ENCODE measurements around the gene TMEM185A.
A peak's percentile ranks its signal among the peaks of the same experiment; 100 is the strongest.
"Not testable (repeated sequence)": the region's sequence is repeated elsewhere in the genome, so short reads cannot be mapped to it uniquely, and the experiment has no call there.

Gene TMEM185A

GRCh38 chrX:149631234-149632165, at the start of gene TMEM185A:
TMEM185A (minus strand) TSS chrX:149631792; CDS start chrX:149631580, 212 bp downstream.
- DNase-seq = peak; percentile 78

DNA sequence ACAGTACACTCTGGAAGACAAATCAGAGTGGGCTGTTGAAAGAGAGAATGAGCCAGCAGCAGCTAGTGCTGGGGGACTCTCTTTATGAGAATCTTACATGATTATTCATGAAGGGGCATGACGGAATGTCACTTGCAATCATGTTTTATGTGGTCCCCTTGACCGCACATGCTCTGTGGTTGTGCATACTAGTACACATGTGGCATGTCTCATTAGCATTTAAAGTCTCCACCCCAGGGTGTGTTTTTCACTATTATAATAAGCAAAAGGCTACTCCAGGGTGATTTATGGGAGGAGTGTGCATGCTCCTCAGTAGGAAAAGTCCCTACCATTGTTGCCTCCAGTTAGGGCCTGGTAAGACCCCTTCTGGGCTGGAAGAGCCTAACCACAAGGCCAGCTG, 49.6 kb upstream of the TMEM185A start:
- DNase-seq = no peak

- not testable (repeated sequence) for DNase-seq
These were observed 47.6 kb upstream of the TMEM185A start for GRCh38 chrX:149679164-149679678.

- DNase-seq = not testable (repeated sequence)
These were observed 44.0 kb upstream of the TMEM185A start for GRCh38 chrX:149675554-149675953.

DNA sequence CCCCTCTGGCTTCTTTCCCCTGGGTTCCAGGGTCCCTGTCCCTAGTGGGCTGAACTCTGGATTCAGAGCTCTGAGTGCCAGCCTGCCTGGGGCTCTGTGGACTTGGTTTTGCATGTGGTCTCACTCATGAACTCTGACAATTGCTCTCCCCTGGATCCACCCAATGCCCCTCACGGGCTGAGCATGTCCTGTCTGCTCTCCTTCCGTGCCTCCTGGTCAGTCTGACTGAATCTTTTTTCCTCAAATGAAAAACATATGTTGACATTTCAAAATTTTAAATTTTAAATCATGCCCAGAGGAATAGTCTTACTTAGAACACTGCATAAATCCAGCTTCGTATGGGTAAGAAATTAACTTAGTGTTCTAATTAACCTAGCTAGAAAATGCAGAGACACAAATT, 43.5 kb upstream of the TMEM185A start:
- DNase-seq = not testable (repeated sequence)

- not testable (repeated sequence) for DNase-seq
These were observed 29.0 kb upstream of the TMEM185A start for GRCh38 chrX:149660613-149661012.

DNA sequence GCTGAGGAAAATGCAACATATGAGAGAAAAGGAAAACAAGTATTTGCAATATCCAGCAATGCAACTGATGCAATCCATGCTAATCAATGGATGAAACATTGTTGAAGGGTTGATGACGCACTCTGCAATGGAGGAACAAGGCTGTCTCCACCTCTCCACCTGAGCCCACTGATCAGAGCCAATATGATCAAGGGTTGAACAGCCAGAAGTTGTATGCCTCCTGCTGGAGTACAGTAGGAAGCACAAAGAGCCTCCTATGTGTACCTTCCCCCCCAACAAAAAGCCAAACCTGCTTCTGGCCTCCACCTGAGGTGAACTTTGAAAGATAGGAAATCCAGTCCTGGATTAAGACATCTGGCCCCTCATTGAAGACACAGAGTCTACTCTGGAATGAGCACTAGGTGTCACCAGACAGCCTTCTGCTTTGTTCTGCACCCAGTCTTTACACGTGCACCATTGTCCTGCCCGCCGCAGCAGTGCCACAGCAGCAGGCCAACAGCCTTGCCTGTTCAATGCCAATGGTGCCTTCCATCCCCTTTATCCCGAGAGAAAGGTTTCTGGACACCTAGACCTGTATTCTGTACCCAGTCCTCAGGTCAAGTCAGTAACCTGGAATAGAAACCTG, 24.8 kb upstream of the TMEM185A start:
- DNase-seq = not testable (repeated sequence)

- DNase-seq = no peak
These were observed 20.8 kb upstream of the TMEM185A start for GRCh38 chrX:149652232-149652981.

DNA sequence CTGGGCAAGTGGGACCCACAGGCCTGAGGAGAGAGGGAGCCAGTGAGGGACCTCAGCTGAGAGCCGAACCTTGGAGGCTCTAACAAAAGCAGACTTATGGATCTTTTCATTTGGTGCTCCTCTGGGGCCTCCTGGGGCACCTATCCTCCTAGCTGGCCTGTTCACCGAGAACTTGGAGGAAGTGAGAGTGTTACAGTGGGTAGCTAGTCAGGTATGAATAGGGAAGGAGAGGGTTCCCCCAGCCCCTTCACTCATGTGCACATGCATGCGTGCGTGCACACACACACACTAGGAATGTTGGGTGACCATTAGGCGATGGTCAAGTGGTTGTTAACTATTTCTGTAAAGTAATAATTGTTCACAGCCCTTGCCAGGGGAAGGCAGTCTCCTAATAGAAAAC, 18.6 kb upstream of the TMEM185A start:
- no peak for DNase-seq

DNA sequence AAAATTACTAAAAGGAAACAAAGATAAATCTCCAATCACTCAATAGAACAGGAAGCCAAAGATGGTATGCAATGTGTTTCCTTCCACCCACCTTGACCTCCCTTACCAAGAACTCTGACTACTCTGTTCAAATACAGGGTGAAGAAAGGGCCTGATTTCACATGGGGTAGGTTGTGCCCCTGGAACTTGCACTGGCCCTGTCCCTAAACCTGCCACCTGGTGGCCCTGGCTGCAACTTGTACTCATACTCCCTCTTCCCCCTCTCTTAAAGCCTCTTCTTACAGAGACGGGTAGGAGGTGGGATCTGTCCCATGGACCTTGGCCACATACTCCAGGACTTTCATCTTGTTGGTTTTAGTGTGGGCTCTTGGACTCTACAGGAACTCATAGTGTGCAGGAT, 17.3 kb upstream of the TMEM185A start:
- DNase-seq = no peak

DNA sequence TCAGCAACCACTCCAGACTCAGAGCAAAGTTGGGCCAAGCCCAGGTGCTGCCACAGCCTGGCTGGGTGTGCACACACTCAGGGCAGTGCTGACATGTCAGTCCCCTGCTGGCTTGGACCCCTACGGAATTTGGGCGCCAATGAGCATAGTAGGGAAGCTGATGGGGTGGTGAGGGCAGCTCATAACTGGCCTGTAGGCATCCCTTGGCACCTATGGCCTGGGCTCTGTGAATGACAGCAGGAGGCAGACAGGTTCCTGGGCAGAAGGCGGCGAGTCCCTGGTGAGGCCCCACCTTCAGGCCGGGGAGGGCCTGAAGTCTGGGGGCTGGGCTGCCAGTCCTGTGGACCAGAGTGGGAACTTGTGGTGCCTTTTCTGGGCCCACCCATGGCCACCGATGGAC, 15.9 kb upstream of the TMEM185A start:
- no peak for DNase-seq

- no peak for DNase-seq
These were observed 11.9 kb upstream of the TMEM185A start for GRCh38 chrX:149643496-149643895.

DNA sequence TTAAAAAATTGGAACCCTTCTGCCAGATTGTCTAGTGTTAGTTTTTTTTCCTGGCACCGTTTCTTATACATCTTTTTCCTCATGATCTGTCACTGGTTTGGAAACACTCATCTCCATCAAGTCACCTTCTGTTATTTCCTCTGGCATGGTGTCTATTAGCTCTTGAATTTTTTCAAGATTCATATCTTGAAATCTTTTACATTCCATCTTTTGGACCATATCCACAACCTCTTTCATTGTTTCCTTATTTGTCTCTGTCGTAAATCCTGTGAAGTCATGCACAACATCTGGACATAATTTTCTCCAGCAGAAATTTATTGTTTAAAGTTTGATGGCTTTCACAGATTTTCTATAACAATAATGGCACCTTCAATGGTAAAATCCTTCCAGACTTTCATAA, 10.2 kb upstream of the TMEM185A start:
- no peak for DNase-seq

DNA sequence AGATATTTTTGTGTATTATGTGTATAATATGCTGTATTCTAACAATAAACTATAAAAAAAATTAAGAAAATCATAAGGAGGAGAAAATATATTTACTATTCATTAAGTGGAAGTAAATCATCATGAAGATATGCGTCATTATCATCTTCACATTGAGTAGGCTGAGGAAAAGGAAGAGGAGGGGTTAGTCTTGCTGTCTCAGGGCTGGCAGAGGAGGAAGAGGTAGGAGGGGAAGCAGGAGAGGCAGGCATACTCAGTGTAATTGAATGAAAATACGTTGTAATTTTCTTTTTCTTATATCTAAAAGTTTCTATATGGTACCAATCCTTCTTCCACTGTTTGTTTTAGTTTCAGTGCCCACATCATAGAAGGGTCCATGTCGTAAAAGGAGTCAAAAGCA, 9.8 kb upstream of the TMEM185A start:
- DNase-seq = no peak

GRCh38 chrX:149639568-149639967, 8.0 kb upstream of the TMEM185A start:
- no peak for DNase-seq

DNA sequence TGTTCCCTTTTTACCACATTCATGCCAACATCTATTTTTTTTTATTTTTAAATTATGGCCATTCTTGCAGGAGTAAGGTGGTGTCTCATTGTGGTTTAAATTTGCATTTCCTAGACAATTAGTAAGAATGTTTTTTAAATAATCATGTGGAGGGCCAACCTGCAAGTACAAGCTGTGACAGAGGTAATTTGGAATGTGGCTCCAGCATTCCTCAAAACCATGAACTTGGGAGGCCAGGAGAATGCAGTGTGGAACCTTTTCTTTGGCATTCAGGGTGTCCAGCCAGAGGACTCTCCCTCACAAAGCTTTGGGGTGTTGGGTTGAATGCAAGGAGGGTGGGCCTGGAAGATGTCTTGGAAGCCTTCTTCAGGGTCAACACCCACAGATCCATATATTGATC, 7.3 kb upstream of the TMEM185A start:
- DNase-seq = no peak

DNA sequence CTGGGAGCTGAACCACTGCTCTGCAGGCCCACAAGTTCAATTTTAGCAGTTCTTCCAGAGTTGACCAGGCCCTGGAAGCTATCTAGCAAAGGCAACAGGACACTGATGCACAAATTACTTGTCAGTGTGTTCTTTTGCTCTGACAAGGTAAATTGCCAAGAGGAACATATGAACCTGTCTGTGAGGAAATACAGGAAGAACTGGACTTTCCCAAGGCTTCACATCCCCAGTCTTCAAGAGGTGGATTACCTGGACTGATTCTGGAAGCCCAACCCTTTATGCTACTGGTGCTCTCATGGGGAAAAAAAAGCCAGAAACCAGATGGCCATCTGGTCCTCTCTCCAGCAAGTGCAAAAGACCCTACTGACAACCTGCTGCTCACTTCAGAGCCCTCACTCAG, 1.9 kb upstream of the TMEM185A start:
- DNase-seq = no peak

DNA sequence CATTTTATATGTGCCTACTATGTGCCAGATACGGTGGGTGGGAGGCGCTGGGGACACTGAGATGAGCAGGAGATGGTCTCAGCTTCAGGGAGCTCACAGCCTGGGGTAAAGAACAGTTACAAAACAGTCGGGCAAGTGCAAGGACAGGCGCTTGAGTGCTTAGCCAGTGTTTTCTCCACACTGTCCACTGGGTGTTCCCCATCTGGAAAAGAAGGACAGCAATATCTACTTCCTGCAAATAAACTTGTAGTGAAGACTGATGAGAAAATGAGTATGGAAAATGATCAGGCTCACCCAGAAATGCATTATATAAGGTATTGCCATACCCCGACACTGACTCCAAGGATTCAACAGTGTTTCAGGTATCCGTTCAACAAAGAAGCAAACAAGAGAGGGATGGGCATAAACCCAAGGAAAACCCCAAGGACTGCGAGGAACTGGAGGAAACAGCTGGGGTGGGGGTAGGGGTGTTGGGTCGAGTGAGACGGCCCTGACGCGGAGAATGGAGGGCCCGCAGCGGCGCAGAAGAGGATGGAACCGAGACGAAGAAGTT, 835 bp downstream of the TMEM185A start:
- DNase-seq = peak; percentile 1

- no peak for DNase-seq
These were observed 1.7 kb downstream of the TMEM185A start for GRCh38 chrX:149629730-149630387.

DNA sequence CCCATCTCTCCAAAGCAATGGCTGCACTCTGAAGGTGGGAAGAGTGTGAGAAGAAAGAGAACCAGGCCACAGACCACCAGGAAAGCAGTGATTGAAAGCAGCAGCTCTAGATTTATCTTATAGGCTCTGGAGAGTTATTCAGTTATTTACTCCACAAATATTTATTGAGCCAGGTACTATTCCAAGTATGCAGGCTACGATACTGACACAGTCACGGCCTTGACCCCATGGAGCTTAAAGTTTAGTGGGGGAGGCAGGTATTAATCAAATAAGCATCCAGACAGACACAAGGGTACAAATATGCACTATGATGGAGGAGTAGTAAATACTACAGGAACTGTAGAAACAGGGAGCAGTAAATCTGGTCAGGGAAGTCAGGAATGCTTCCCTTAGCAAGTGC, 2.8 kb downstream of the TMEM185A start:
- no peak for DNase-seq

DNA sequence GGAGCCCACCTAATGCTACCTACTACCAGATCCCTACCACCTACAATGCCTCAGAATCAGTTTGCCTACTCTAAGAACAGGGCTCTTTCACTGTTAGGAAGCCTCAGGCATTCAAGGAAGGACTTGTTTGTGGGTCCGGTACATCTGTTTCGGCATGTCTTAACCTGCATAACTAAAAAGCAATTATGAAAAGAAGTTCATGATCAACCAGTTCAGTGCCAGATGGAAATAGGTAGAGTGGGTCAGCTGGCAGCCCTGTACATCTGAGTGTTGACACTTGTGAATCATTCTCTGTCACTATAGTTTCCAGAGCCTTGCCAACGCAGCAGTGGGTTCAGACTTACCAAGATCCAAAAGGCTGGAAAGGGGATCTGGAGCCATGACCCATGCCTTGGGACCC, 3.3 kb downstream of the TMEM185A start:
- DNase-seq = no peak

- not testable (repeated sequence) for DNase-seq
These were observed 4.8 kb downstream of the TMEM185A start for GRCh38 chrX:149626829-149627228.
